K562 (cell line): ENCODE results near the gene LENEP. TPM values are rescaled to one million over a fixed set of nuclear protein-coding genes. Genes with fewer than 3 reads are reported as not detected.

Source experiments
- ARID3B ChIP-seq: fragments of 250-450 bp; sonication (Bioruptor Pico); IDR thresholded peaks from 2 replicates; pipeline ENCODE4 v1.4.0; 2020; ENCODE audit warnings: borderline replicate concordance
- ARID4B ChIP-seq: sonication (generic); formaldehyde crosslinking; IDR thresholded peaks from 2 replicates; pipeline ENCODE4 v1.8.0; 2022; ENCODE audit warnings: mild to moderate bottlenecking, missing genetic modification reagents
- CHD2 ChIP-seq: IDR thresholded peaks from 2 replicates; pipeline ENCODE4 v1.6.1; 2011; ENCODE audit warnings: low read depth, low read length
- KLF10 ChIP-seq: fragments of 250-450 bp; sonication (Bioruptor Pico); IDR thresholded peaks from 2 replicates; pipeline ENCODE4 v1.6.1; 2021; ENCODE audit warnings: matching md5 sums
- MCM3 ChIP-seq: fragments of 450-650 bp; IDR thresholded peaks from 2 replicates; pipeline ENCODE4 v1.6.1; 2016
- NCOA2 ChIP-seq, 2 experiments: fragments of 450-650 bp; IDR thresholded peaks; 2 replicates each; pipeline ENCODE4 v1.6.1; 2018; ENCODE audit warnings: mild to moderate bottlenecking in 2 of 2, moderate library complexity in 1 of 2; ENCODE audit not compliant: partially characterized antibody in 2 of 2
- NEUROD1 ChIP-seq: fragments of 150-350 bp; IDR thresholded peaks from 2 replicates; pipeline ENCODE4 v1.6.1; 2014; ENCODE audit warnings: borderline replicate concordance, low read length, low read depth; ENCODE audit not compliant: partially characterized antibody
- SMAD1 ChIP-seq: fragments of 150-350 bp; IDR thresholded peaks from 2 replicates; pipeline ENCODE4 v1.6.1; 2014; ENCODE audit warnings: low read length, low read depth; ENCODE audit not compliant: partially characterized antibody
- SMARCA5 ChIP-seq: fragments of 450-650 bp; IDR thresholded peaks from 2 replicates; pipeline ENCODE4 v1.6.1; 2016
- SP2 ChIP-seq: IDR thresholded peaks from 2 replicates; pipeline ENCODE4 v1.6.1; 2011; ENCODE audit warnings: mild to moderate bottlenecking, low read depth, low read length, moderate library complexity; ENCODE audit not compliant: poor library complexity, severe bottlenecking; ENCODE audit errors: extremely low read depth
- ZNF274 ChIP-seq: IDR thresholded peaks from 2 replicates; pipeline ENCODE4 v1.6.1; 2011; ENCODE audit warnings: low read depth, mild to moderate bottlenecking, low read length, moderate library complexity, borderline replicate concordance
- ZNF395 ChIP-seq: fragments of 200-800 bp; sonication (Bioruptor generic); IDR thresholded peaks from 2 replicates; pipeline ENCODE4 v1.6.1; 2017; ENCODE audit warnings: missing genetic modification characterization, missing compliant biosample characterization
- ZNF436 ChIP-seq: fragments of 250-450, 450-650 bp; sonication (Bioruptor Pico); formaldehyde crosslinking; IDR thresholded peaks from 2 replicates; pipeline ENCODE4 v1.7.0; 2020; ENCODE audit warnings: mild to moderate bottlenecking
- ZNF668 ChIP-seq: fragments of 250-450 bp; sonication (Bioruptor Pico); IDR thresholded peaks from 2 replicates; pipeline ENCODE4 v1.8.0; 2022; ENCODE audit warnings: mild to moderate bottlenecking, inconsistent platforms
- ZNF696 ChIP-seq: fragments of 250-450 bp; sonication (Bioruptor Pico); conservative IDR thresholded peaks from 2 replicates; pipeline ENCODE4 v1.4.0; 2020; ENCODE audit warnings: mild to moderate bottlenecking, moderate library complexity
- ZNF707 ChIP-seq: fragments of 250-450 bp; sonication (Bioruptor Pico); conservative IDR thresholded peaks from 2 replicates; pipeline ENCODE4 v1.8.0; 2022; ENCODE audit warnings: inconsistent platforms, mild to moderate bottlenecking, moderate library complexity
- ZNF740 ChIP-seq, 3 experiments: fragments of 200-800 bp in 1 of 3; sonication (Bioruptor generic) in 1 of 3; sonication (generic) in 1 of 3; formaldehyde crosslinking in 1 of 3; IDR thresholded peaks; 2 replicates each; pipeline versions ENCODE4 v1.6.1 to v1.8.0; 2016 to 2022; ENCODE audit warnings: mild to moderate bottlenecking in 2 of 3, missing compliant biosample characterization in 2 of 3, missing genetic modification characterization in 2 of 3, missing genetic modification reagents in 1 of 3
- polyA plus RNA-seq, 8 experiments: library from polyadenylated mRNA; depleted of rRNA in 4 of 8; stranded (reverse) in 5 of 8; unstranded in 3 of 8; fragments of >200 nt; fragmentation: Nextera tagmentation in 2 of 8; fragmentation: Illumina TruSeq in 1 of 8; extraction: Ambion mirVana in 2 of 8; extraction: Trizol in 1 of 8; gene quantifications; 2 replicates each; pipeline versions ENCODE4 v1.2.1 to v1.2.3, GENCODE V29; 2011 to 2014; ENCODE audit warnings: inconsistent platforms in 1 of 8, missing spikeins in 1 of 8
- total RNA-seq, 7 experiments: library from RNA; depleted of rRNA in 6 of 7; stranded (reverse); fragments of >200 nt in 6 of 7; fragmentation: Illumina TruSeq in 2 of 7; extraction: Trizol in 2 of 7; gene quantifications; 2 replicates each; pipeline versions ENCODE4 v1.2.1 to v1.2.3, GENCODE V29; 2011 to 2021; ENCODE audit warnings: low replicate concordance in 1 of 7
- TF ChIP-seq, protein P1 (sequence below): fragments of 200-800 bp; sonication (Bioruptor generic); IDR thresholded peaks from 2 replicates; pipeline ENCODE4 v1.6.1; 2017; ENCODE audit warnings: missing genetic modification characterization, missing compliant biosample characterization

Gene LENEP
- total and polyA plus RNA-seq, 9 of the 15 experiments (the other 6 are each of a cell fraction or from before 2014, with no cell fraction given), result 0.23 to 0.87 (median 0.67) TPM; not detected in 5

DNA sequence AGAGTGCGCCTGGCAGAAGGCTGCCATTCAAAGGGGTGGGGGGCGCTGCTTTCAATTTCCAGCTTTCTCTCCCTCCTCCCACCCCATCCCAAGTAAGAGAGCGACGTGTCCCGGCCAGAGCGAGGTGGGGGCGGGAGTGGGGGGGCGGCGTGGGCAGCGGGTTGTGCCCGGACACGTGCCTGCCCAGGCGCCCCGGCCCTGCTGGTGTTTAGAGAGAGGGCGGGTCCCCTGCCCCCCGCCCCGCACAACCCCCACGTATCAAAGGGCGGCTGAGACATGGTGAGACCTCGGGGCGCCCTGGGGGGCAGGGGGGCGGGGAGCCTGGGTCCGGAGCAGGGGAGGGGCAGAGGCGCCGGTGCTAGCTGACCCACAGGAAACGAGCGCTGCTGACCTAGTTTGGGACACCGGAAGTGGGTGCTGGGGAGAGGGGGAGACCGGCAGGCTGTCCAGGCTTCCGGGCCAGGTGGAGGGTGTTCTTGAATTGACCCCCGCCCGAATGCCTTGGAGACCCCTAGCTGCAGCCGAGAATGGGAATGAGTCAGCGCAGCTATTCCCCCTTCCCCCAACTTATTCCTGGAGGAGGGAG is 10.5 kb downstream of the LENEP start (continued):
- TF ChIP-seq SMAD1, result no peak
- no peak for TF ChIP-seq ZNF696 (CRISPR knock-in tag)
- TF ChIP-seq CHD2, result no peak
- TF ChIP-seq ZNF274, result no peak
- TF ChIP-seq ARID3B (CRISPR knock-in tag), result no peak
- TF ChIP-seq ZNF740 (CRISPR knock-in tag; IDR thresholded peaks at IDR 0.05), result peak; percentile 73
- TF ChIP-seq ZNF740 (tag; IDR thresholded peaks at IDR 0.05), result peak in 1 of 2 experiments; percentile 80; a peak in 2 of 4 replicates
- TF ChIP-seq MCM3, result no peak
- TF ChIP-seq ZNF707 (CRISPR knock-in tag), result no peak
- no peak for TF ChIP-seq SMARCA5
- TF ChIP-seq, protein P1, sequence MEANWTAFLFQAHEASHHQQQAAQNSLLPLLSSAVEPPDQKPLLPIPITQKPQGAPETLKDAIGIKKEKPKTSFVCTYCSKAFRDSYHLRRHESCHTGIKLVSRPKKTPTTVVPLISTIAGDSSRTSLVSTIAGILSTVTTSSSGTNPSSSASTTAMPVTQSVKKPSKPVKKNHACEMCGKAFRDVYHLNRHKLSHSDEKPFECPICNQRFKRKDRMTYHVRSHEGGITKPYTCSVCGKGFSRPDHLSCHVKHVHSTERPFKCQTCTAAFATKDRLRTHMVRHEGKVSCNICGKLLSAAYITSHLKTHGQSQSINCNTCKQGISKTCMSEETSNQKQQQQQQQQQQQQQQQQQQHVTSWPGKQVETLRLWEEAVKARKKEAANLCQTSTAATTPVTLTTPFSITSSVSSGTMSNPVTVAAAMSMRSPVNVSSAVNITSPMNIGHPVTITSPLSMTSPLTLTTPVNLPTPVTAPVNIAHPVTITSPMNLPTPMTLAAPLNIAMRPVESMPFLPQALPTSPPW, result peak; percentile 89
- peak; percentile 67 for TF ChIP-seq ZNF395
- no peak for TF ChIP-seq ARID4B (CRISPR knock-in tag)
- TF ChIP-seq ZNF668, result no peak
- TF ChIP-seq ZNF436 (CRISPR knock-in tag), result no peak
- TF ChIP-seq KLF10, result no peak
- no peak for TF ChIP-seq NCOA2 (IDR thresholded peaks at IDR 0.05; ENCODE audit: partially characterized antibody in 2 of 2)
- TF ChIP-seq NEUROD1, result peak; percentile 39
- TF ChIP-seq SP2, result no peak
